Limb (tissue), 2 donors: ENCODE data around the gene NFATC3.

Experiments
- DNase-seq, 2 donors: peaks; one replicate each; pipeline ENCODE4 v3.0.0-alpha.2; 2016; ENCODE audit errors: extremely low spot score in 2 of 2

The NFATC3 gene

DNA sequence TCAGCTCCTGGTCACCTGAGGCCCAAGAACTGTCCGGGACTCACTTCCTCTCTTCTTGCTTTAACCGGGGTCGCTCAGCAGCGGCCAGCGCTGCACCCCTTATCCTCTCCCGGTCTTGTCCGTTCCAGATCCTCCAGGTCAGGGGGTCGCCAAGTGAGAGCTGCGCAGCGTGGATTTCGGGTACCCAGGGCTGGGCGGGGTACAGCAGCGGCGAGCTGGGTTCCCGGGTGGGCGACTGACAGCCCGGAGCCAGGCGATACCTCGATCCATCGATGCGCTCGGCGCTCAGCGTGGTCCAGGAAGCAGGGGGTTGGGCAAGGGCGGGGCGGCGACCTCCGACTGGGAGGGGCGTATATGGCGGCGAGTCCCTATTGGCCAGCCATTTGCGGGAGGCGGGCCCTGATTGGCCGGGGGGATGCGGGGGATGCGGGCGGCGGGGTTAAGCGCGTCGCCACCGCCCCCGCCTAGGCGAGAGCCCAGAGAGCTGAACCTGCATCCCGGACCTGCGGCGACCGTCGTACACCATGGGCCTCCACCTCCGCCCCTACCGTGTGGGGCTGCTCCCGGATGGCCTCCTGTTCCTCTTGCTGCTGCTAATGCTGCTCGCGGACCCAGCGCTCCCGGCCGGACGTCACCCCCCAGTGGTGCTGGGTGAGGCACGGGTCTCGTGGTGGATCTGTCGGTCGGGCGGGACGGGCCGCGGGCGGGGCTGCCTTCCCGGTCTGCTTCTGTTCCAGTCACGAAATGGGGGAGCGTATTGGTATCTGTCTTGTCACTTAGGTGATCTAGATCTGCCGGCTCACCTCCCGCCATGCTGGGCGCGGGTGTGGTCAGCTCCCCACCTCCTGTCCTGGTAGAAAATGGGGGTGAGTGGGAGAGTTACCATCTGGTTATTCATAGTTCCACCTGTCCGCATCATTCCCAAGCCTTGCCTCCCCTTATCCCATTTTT is 160.0 kb downstream of the NFATC3 start, which contains the start of gene PLA2G15:
Gene PLA2G15 (plus strand): TSS at position 471 of the 951 bp plus-strand sequence. CDS start 54 bp downstream, at position 525.
- peak; percentile 92 to 98 for DNase-seq

- DNase-seq, result no peak
Observed at GRCh38 chr16:68246121-68246520, 161.0 kb downstream of the NFATC3 start.

DNA sequence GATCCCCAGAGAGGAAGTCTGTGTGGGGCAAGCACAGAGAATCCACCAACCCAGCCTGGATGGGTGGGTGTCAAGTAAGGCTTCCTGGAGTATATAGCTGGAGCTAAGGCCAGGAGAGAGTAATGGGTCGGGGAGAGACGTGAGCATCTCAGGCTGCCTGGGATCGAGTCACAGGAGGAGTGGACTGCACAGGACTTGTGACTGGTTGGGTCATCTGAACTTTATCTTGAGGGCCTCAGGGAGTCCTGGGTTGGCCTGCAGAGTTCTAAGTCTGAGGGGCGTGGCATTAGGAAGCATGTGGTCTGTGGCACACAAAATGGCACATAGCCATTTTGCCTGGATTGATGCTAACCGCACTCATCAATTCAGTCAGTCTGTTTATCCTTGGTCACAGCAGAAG is 161.5 kb downstream of the NFATC3 start:
- DNase-seq, result no peak

- no peak for DNase-seq
Observed at GRCh38 chr16:68247400-68247799, 162.2 kb downstream of the NFATC3 start.

DNA sequence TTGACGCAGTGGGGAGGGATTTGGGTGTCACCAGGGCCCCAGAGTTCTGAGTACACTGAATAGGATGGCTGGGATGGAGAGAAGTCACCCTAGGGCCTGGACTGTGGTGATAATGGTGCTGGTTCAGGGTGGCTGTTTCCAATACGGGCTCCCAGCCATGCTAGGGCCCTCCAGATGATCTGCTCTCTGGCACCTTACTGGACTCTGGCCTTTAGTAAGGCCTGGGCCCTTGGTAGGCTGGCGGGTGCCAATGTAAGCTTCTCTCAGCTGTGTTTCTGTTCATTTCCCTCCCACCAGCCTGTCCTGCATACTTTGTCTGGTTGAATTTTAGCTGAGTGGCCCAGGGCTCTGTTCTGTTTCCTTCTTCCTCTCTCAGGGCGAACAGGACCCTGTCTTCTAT is 162.8 kb downstream of the NFATC3 start:
- DNase-seq, result no peak

GRCh38 chr16:68249371-68249770 is 164.2 kb downstream of the NFATC3 start:
- DNase-seq, result no peak

- DNase-seq, result no peak
Observed at GRCh38 chr16:68250951-68251350, 165.8 kb downstream of the NFATC3 start.

DNA sequence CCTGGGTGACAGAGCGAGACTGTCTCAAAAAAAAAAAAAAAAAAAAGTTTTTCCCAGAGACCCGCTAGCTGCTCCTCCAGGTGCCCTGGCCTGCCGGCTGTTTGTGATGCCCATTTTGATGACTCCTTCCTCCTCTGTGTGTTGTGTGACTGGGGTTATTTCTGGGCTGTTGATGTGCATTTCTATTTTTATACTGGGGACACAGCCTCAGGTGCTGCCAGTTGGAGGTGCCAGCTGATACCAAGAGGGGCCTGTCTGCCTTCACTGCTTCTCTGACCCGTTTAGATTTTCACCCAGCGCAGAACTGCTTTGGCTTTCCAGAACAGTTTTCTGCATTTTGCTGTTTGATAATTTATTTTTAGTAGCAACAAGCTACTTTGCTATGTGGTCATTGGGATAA is 166.7 kb downstream of the NFATC3 start:
- no peak for DNase-seq

DNA sequence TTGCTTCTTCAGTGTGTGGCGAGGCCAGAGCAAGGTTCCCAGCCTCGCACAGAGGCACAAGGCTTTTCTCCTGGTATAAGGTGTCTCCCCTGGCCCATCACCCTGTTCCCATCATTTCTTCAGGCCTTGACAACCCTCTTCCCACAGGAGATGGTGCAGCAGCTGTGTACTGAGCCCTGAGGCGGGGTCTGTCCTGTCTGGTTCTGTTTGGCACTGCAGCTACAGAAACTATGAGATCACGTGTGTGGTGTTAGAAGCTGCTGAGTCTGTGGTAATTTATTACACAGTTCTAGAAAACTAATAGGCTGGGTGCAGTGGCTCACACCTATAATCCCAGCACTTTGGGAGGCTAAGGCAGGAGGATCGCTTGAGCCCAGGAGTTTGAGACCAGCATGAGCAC is 167.2 kb downstream of the NFATC3 start:
- DNase-seq, result no peak

- no peak for DNase-seq
Observed at GRCh38 chr16:68253721-68254120, 168.6 kb downstream of the NFATC3 start.

DNA sequence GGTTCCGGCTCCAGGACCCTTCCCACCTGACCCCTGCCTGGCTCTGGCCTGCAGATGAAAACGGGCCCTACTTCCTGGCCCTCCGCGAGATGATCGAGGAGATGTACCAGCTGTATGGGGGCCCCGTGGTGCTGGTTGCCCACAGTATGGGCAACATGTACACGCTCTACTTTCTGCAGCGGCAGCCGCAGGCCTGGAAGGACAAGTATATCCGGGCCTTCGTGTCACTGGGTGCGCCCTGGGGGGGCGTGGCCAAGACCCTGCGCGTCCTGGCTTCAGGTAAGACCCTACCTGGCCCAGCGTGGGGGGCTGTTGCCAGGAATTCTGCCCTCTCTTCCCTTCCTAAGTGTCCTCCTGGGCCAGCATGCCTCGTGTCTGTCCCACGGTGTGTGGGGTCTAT is 170.5 kb downstream of the NFATC3 start:
- DNase-seq, result no peak

GRCh38 chr16:68257251-68257905 is 172.2 kb downstream of the NFATC3 start:
- DNase-seq, result no peak

- no peak for DNase-seq
Observed at GRCh38 chr16:68257906-68258800, 173.0 kb downstream of the NFATC3 start.

GRCh38 chr16:68259007-68259825 is 174.0 kb downstream of the NFATC3 start:
- DNase-seq, result no peak

GRCh38 chr16:68263559-68264127 is 178.5 kb downstream of the NFATC3 start:
- DNase-seq, result no peak

- peak; percentile 46 to 86 for DNase-seq
Observed at GRCh38 chr16:68264128-68265077, 179.2 kb downstream of the NFATC3 start, which contains the start of gene SLC7A6. SLC7A6 (plus strand) TSS chr16:68264526; CDS start chr16:68274727, 10,201 bp downstream.

DNA sequence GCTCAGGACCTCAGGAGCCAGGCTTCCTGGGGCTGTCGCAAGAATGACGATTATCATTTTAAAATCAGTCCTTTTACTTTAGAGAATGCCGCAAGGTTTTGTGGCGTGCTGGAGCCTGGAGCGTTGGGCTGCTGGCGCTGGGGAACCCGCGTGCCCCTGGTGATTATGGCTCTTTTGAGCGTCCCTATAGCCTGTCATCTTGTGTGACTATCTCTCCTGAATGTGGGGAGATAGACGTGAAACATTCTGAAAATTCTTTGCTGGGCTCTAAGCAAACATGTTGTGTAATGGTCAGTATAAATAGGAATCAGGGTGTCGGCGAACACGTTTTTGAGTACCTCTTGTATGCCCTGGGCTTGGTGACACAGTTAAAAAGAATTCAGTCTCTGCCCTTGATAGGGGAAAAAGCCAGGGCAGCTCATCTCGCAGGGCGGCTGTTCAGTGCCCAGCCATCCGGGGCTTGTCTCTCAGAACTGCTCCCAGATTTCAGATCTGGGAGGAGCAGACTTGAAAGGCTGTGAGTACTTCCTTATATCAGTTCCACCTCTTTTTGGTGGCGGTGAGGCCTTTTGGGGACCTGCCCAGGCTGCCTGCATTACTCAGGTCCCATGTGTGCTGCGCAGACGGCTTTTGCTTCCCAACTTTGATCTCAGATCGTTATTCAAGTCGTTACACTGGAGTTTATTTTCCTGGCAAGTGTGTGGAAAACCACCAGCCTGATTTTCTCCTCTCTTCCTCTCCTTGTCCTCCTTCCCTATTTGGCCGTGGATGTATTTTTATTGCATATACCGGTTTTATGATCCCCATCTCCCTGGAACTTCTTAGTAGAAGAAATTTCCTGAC is 180.1 kb downstream of the NFATC3 start:
- peak in 1 of 2 donors; percentile 45 for DNase-seq
